22Rv1 (cell line): ENCODE measurements around the gene PRKAR1B.

Source experiments
- ZFX ChIP-seq: fragments of 450-650 bp; IDR thresholded peaks from 2 replicates; pipeline ENCODE4 v1.6.1; 2017; ENCODE audit warnings: antibody characterized with exemption, borderline replicate concordance
- TF ChIP-seq, protein P1 (sequence below): fragments of 450-650 bp; IDR thresholded peaks from 2 replicates; pipeline ENCODE4 v1.5.1; 2017; ENCODE audit warnings: mild to moderate bottlenecking

DNA sequence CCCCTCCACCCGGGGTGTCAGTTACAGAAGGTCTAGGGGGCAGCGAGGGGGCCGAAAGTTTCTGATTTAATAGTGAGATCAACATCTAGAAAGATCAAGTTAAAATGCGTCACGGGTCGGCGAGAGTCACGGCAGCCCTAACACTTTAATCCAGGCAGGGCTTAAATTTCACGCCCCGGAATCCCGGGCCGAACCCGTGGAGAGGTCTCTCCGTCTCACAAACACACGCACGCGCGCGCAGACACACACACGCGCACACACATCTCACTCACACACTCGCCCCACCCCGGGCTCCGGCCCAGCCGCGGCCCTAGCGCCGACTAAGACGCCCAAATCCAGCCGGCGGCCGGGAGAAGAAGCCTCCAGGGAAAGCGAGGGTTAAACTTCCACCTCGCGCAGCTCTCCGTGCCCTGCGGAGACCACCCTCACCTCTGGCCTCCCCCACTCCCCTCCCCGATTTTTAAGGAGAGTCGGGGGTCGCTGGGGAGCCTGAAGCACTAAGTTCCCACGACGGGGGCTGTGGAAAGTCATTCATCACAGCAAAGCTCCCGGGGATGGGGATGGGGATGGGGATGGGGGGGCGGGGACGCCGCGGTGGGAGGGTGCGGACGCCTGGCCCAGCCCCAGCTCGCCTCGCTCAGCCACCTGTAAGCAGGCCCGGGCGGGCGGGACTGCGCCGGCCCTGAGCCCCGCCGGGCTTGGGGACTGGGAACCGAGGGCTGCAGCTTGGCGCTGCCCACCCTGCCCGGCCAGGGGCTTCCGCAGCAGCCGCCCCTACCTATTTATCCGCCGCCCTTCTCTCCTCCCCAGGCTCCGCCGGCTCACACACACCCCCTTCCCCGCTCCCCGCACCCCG is 209.1 kb downstream of the PRKAR1B start:
- TF ChIP-seq, protein P1, sequence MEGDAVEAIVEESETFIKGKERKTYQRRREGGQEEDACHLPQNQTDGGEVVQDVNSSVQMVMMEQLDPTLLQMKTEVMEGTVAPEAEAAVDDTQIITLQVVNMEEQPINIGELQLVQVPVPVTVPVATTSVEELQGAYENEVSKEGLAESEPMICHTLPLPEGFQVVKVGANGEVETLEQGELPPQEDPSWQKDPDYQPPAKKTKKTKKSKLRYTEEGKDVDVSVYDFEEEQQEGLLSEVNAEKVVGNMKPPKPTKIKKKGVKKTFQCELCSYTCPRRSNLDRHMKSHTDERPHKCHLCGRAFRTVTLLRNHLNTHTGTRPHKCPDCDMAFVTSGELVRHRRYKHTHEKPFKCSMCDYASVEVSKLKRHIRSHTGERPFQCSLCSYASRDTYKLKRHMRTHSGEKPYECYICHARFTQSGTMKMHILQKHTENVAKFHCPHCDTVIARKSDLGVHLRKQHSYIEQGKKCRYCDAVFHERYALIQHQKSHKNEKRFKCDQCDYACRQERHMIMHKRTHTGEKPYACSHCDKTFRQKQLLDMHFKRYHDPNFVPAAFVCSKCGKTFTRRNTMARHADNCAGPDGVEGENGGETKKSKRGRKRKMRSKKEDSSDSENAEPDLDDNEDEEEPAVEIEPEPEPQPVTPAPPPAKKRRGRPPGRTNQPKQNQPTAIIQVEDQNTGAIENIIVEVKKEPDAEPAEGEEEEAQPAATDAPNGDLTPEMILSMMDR = no peak
- no peak for TF ChIP-seq ZFX
